ENCODE results near the gene DHRS11.
A peak's percentile ranks its signal among the peaks of the same experiment; 100 is the strongest.
"Not testable (repeated sequence)": the region's sequence is repeated elsewhere in the genome, so short reads cannot be mapped to it uniquely, and the experiment has no call there.

DHRS11 gene

GRCh38 chr17:36594626-36595401, 3.1 kb downstream of the DHRS11 start:
- DNase-seq: no peak

GRCh38 chr17:36597226-36597625, 5.5 kb downstream of the DHRS11 start:
- no peak for DNase-seq

GRCh38 chr17:36597866-36598777, 6.4 kb downstream of the DHRS11 start:
- no peak for DNase-seq

GRCh38 chr17:36598951-36599401, 7.3 kb downstream of the DHRS11 start:
- no peak for DNase-seq

GRCh38 chr17:36599546-36600250, 8.0 kb downstream of the DHRS11 start:
- DNase-seq: no peak

GRCh38 chr17:36600465-36600864, 8.8 kb downstream of the DHRS11 start:
- DNase-seq: no peak

- DNase-seq: no peak
These were observed 9.2 kb downstream of the DHRS11 start for GRCh38 chr17:36600936-36601302.

- peak; percentile 82 for DNase-seq
These were observed 9.8 kb downstream of the DHRS11 start, which contains the start of gene MRM1 for GRCh38 chr17:36601303-36602029. TSS of gene MRM1 (plus strand) at chr17:36601583. CDS start at chr17:36601811, 228 bp downstream.

GRCh38 chr17:36602030-36602748, 10.5 kb downstream of the DHRS11 start:
- DNase-seq: peak; percentile 7

- peak; percentile 65 for DNase-seq
These were observed 11.3 kb downstream of the DHRS11 start for GRCh38 chr17:36602924-36603384.

- not testable (repeated sequence) for DNase-seq
These were observed 13.3 kb downstream of the DHRS11 start for GRCh38 chr17:36605028-36605427.

- no peak for DNase-seq
These were observed 16.6 kb downstream of the DHRS11 start for GRCh38 chr17:36608280-36608679.

GRCh38 chr17:36608794-36609497, 17.3 kb downstream of the DHRS11 start:
- peak; percentile 4 for DNase-seq

GRCh38 chr17:36609498-36609862, 17.8 kb downstream of the DHRS11 start:
- DNase-seq: no peak

- no peak for DNase-seq
These were observed 18.8 kb downstream of the DHRS11 start for GRCh38 chr17:36610474-36610873.

- no peak for DNase-seq
These were observed 19.8 kb downstream of the DHRS11 start for GRCh38 chr17:36611345-36612072.

GRCh38 chr17:36612323-36612722, 20.6 kb downstream of the DHRS11 start:
- DNase-seq: no peak

- no peak for DNase-seq
These were observed 21.5 kb downstream of the DHRS11 start for GRCh38 chr17:36613155-36613554.

- DNase-seq: no peak
These were observed 22.4 kb downstream of the DHRS11 start for GRCh38 chr17:36614081-36614480.

- DNase-seq: no peak
These were observed 23.3 kb downstream of the DHRS11 start for GRCh38 chr17:36614933-36615332.
